OCI-M2 (cell line): Measurements from ENCODE around the gene INAVA.
"Not testable (repeated sequence)": the region's sequence is repeated elsewhere in the genome, so short reads cannot be mapped to it uniquely, and the experiment has no call there.

Source experiments
- DNase-seq: peaks from one replicate; lab custom pipeline; 2025; ENCODE audit not compliant: unreplicated experiment; lab: John Stamatoyannopoulos, UW

The INAVA gene

GRCh38 chr1:200916681-200917080 lies 22.0 kb downstream of the INAVA start:
- DNase-seq = no peak

- no peak for DNase-seq
Observed at GRCh38 chr1:200917291-200917817, 22.7 kb downstream of the INAVA start.

- DNase-seq = no peak
Observed at GRCh38 chr1:200918006-200918405, 23.3 kb downstream of the INAVA start.

GRCh38 chr1:200919386-200919785 lies 24.7 kb downstream of the INAVA start:
- DNase-seq = no peak

GRCh38 chr1:200921571-200922110 lies 26.9 kb downstream of the INAVA start:
- no peak for DNase-seq

- no peak for DNase-seq
Observed at GRCh38 chr1:200922406-200922805, 27.7 kb downstream of the INAVA start.

- DNase-seq = no peak
Observed at GRCh38 chr1:200923601-200924000, 28.9 kb downstream of the INAVA start.

- DNase-seq = no peak
Observed at GRCh38 chr1:200925831-200926230, 31.1 kb downstream of the INAVA start.

- no peak for DNase-seq
Observed at GRCh38 chr1:200929530-200930278, 35.0 kb downstream of the INAVA start.

GRCh38 chr1:200930285-200930684 lies 35.6 kb downstream of the INAVA start:
- DNase-seq = not testable (repeated sequence)

- DNase-seq = no peak
Observed at GRCh38 chr1:200931776-200932175, 37.1 kb downstream of the INAVA start.

- DNase-seq = no peak
Observed at GRCh38 chr1:200934676-200935245, 40.1 kb downstream of the INAVA start.

- not testable (repeated sequence) for DNase-seq
Observed at GRCh38 chr1:200935286-200935962, 40.7 kb downstream of the INAVA start.

- DNase-seq = no peak
Observed at GRCh38 chr1:200938955-200939354, 44.3 kb downstream of the INAVA start.

- DNase-seq = no peak
Observed at GRCh38 chr1:200945111-200945510, 50.4 kb downstream of the INAVA start.

GRCh38 chr1:200947059-200947566 lies 52.4 kb downstream of the INAVA start:
- no peak for DNase-seq

- DNase-seq = no peak
Observed at GRCh38 chr1:200949626-200950025, 54.9 kb downstream of the INAVA start.

GRCh38 chr1:200951016-200951415 lies 56.3 kb downstream of the INAVA start:
- DNase-seq = no peak

GRCh38 chr1:200954434-200954833 lies 59.7 kb downstream of the INAVA start:
- DNase-seq = no peak

GRCh38 chr1:200958597-200958996 lies 63.9 kb downstream of the INAVA start:
- no peak for DNase-seq

GRCh38 chr1:200959411-200959921 lies 64.8 kb downstream of the INAVA start:
- DNase-seq = no peak
